Activated B cell treated with CpG ODN at 0.5 μM for 24 hours (primary cell): ENCODE measurements around the gene DGKI. TPM values are rescaled to one million over a fixed set of nuclear protein-coding genes. Genes with fewer than 3 reads are reported as not detected.

Experiments used
- ATAC-seq: fragments of 200-7000 bp; cut with Tn5 transposase; one replicate; pipeline ENCODE4 v1.10.0; 2021; ENCODE audit warnings: low read depth, mild to moderate bottlenecking, moderate library complexity
- CTCF ChIA-PET: fragments of 350-600 bp; sonication (Branson Sonifier 250); formaldehyde crosslinking; loops from one replicate; lab custom pipeline; 2021; ENCODE audit warnings: antibody characterized with exemption; lab: Charles Lee
- POLR2A ChIA-PET: fragments of 350-600 bp; sonication (Branson Sonifier 250); formaldehyde crosslinking; loops from one replicate; lab custom pipeline; 2021; ENCODE audit warnings: antibody characterized with exemption; lab: Charles Lee
- DNase-seq: peaks from one replicate; pipeline ENCODE4 v3.0.0; 2022
- H3K27ac Mint-ChIP-seq: one replicate; pipeline ENCODE4 v1.8.0; 2020; ENCODE audit warnings: mixed read lengths
- H3K27me3 Mint-ChIP-seq: one replicate; pipeline ENCODE4 v1.8.0; 2021; ENCODE audit warnings: mixed read lengths
- H3K36me3 Mint-ChIP-seq: one replicate; pipeline ENCODE4 v1.8.0; 2021; ENCODE audit warnings: low read depth, mixed read lengths
- H3K4me1 Mint-ChIP-seq: one replicate; pipeline ENCODE4 v1.8.0; 2021; ENCODE audit warnings: mixed read lengths
- H3K4me3 Mint-ChIP-seq: one replicate; pipeline ENCODE4 v1.8.0; 2020; ENCODE audit warnings: mild to moderate bottlenecking, mixed read lengths
- H3K9me3 Mint-ChIP-seq: one replicate; pipeline ENCODE4 v1.8.0; 2020; ENCODE audit warnings: mixed read lengths
- intact Hi-C: fragments of 100-400 bp; cut with micrococcal nuclease; formaldehyde crosslinking; loops from one replicate; pipeline ENCODE4 v1.15.1; 2024
- total RNA-seq: library from RNA; stranded (reverse); gene quantifications from 2 replicates; pipeline ENCODE4 v1.2.3, GENCODE V29; 2022
- TF ChIP-seq, protein P1 (sequence below): fragments of 200-600 bp; IDR thresholded peaks from one replicate; pipeline ENCODE4 v1.8.0; 2022; ENCODE audit warnings: antibody characterized with exemption, mild to moderate bottlenecking

DGKI gene
- not detected in 2 replicates for total RNA-seq

DNA sequence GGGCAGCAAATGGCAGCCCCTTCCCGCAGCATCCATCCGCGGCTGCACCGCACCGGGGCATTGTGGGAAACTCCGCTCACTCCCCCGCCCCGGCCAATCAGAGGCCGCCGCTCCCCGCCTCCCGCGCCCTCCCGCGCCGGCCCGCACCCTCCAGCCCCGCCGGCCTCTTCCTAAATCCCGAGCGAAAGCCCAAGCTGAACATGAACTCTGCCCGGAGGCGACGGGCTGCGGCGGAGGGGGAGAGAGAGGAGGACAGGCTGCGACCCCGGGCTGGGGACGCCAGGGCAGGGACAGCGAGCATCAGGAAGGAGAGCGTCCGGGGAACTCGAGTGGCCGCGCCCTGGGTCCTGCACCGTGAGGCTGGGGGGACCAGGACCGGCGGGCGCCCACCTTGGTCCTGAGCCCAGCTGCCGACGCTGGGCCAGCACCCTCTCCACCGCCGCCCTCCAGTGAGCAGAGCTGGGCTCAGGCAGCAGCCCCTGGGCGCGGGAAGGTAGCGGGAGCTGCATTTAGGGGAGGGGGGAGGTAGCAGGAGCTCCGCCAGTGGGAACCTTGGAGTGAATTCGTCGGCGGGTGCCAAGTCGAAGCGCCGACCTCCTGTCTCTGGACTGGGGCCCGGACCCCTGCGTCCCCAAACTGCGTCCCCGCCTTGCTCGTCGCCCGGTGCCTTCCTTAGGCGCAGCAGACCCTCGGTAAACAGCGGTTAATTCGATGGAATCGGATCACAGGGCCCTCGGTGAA lies at the start of gene DGKI:
Gene DGKI, minus strand, starts transcription at position 148 of the 741 bp plus-strand sequence.
- peak within 1 kb of the TSS; percentile 40 for H3K4me3 Mint-ChIP-seq
- POLR2A ChIA-PET = no interaction called here
- no peak for ATAC-seq
- peaks cover 3% of the 10 kb centered on the region for H3K4me1 Mint-ChIP-seq
- H3K36me3 Mint-ChIP-seq = no peaks in the 10 kb centered on the region
- TF ChIP-seq, protein P1, sequence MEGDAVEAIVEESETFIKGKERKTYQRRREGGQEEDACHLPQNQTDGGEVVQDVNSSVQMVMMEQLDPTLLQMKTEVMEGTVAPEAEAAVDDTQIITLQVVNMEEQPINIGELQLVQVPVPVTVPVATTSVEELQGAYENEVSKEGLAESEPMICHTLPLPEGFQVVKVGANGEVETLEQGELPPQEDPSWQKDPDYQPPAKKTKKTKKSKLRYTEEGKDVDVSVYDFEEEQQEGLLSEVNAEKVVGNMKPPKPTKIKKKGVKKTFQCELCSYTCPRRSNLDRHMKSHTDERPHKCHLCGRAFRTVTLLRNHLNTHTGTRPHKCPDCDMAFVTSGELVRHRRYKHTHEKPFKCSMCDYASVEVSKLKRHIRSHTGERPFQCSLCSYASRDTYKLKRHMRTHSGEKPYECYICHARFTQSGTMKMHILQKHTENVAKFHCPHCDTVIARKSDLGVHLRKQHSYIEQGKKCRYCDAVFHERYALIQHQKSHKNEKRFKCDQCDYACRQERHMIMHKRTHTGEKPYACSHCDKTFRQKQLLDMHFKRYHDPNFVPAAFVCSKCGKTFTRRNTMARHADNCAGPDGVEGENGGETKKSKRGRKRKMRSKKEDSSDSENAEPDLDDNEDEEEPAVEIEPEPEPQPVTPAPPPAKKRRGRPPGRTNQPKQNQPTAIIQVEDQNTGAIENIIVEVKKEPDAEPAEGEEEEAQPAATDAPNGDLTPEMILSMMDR = no peak
- CTCF ChIA-PET = no interaction called here
- H3K27ac Mint-ChIP-seq = no peak within 1 kb of the TSS
- H3K27me3 Mint-ChIP-seq = peaks cover 53% of the 10 kb centered on the region
- DNase-seq = no peak
- intact Hi-C loops = no loop called here
- H3K9me3 Mint-ChIP-seq = no peaks in the 10 kb centered on the region

DNA sequence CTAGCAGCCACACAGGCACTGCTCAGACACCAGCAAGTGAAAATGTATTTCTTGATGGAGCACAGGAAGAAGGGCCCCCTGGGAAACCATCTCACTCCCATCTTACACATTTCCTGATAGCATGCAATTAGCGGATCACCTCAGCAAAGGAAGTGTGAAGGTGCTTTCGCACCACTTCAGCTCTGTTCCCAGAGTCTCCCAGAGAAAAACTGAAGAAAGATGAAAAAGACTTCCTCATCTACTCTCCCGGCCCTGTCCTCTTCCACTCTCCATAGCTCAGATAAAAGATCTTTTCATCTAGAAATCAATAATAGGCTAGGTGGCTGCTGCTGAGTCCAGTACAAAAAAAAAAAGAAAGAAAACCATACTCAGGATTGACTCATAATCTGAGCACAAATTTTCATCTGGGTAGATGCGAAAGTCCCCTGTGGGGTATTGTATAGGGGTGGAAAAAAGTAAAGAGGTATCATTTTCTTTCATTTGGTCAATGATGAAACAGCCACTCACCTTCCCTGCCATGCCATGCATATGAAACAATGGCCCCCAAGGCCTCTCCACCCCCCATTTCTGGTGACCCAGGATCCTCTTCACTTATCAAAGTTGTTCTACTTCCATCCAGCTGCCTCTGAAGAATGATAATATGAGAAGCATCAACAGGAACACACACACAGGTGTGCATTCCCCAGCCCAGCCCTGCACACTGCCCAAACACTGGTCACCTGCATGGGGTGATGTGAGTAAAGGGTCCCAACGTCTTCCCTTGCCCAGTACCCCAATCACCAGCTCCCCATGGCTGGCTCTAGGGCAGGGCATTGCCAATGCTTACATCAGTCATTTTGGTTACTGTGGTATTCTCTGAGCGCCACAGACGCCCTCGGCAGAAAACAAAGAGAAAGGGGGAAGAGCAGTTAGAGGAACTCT lies 48.8 kb upstream of the DGKI start:
- Mint-ChIP-seq H3K4me1 (peaks cover 19% of the 10 kb centered on the region), H3K27ac (no peak overlapping the region), H3K4me3 (no peak overlapping the region), H3K36me3 (peaks cover 45% of the 10 kb centered on the region), H3K27me3 (no peaks in the 10 kb centered on the region), H3K9me3 (no peaks in the 10 kb centered on the region)
- TF ChIP-seq, protein P1 = no peak
- no peak for DNase-seq
- ATAC-seq = no peak
- CTCF ChIA-PET = interaction anchor here (0.8 kb wide), 1 partner anchor 239 kb away, joined by 3 read pairs; no protein-coding TSS in a partner anchor
- intact Hi-C loops = loop anchor here (5.0 kb wide), 1 partner anchor 1488 kb away; no protein-coding TSS in a partner anchor
- POLR2A ChIA-PET = no interaction called here

DNA sequence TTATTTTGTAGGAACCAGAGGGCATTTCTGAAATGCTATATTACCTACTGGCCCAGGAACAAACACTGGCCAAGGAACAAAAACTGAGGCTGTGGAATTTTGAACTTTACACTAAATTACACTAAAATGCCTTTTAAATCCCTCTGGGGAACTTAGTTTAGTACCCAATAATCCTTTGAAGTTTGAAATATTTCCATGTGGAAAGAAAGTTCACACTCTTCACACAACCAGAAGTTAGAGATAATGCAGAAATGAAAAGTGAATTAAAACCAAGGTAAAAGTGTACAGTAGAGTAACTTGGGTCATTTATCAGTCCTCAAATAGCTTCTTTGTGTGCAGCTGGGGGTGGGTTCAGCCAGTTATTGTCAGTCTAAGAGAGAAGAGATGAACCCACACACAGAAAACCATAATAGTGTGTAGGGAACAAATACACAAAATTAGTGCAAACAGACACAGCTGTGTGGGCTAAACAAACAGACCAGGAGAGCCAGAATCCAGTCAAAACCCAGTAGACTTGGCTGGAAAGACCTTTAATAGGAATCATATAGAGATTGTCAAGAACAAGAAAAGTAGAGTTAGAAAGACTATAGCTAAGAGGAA lies 46.5 kb upstream of the DGKI start:
- TF ChIP-seq, protein P1 = no peak
- peaks cover 46% of the 10 kb centered on the region for H3K36me3 Mint-ChIP-seq
- no peak overlapping the region for H3K27ac Mint-ChIP-seq
- intact Hi-C loops = no loop called here
- H3K9me3 Mint-ChIP-seq = no peaks in the 10 kb centered on the region
- H3K4me3 Mint-ChIP-seq = no peak overlapping the region
- peaks cover 6% of the 10 kb centered on the region for H3K4me1 Mint-ChIP-seq
- ATAC-seq (no peak), DNase-seq (no peak)
- CTCF ChIA-PET = interaction anchor here (1.9 kb wide), 1 partner anchor 237 kb away, joined by 4 read pairs; no protein-coding TSS in a partner anchor
- no peaks in the 10 kb centered on the region for H3K27me3 Mint-ChIP-seq
- POLR2A ChIA-PET = no interaction called here

DNA sequence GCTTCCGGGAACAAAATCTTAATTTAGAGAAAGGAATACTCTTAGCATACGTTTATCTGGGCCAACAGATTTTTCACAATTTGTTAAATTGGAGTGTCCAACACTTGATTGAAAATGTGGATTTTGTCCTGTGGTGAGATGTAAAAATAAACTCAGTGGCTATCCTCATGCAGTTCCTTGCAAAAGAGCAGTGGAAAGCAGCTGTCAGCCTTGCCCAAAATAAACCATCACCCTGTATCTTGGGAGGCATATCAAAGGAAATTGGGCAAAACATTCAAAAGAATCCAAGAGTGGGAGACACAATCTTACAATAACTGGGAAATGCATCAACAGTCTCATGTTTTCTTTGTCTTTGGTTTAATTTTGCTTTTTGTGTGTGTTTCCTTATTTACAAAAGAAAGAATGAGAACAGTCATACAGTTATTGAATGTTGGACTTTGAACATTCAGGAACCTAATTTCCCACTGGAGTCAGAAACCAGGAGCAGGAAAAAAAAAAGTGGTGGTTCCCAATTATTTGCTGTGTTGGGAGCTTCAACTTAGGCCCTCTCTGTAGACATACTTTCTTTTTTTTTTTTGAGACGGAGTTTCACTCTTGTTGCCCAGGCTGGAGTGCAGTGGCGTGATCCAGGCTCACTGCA lies 44.4 kb upstream of the DGKI start:
- no peak for DNase-seq
- Mint-ChIP-seq H3K4me3 (no peak overlapping the region), H3K4me1 (no peaks in the 10 kb centered on the region), H3K27ac (no peak overlapping the region), H3K27me3 (no peaks in the 10 kb centered on the region), H3K36me3 (peaks cover 44% of the 10 kb centered on the region), H3K9me3 (no peaks in the 10 kb centered on the region)
- no peak for ATAC-seq
- CTCF ChIA-PET = interaction anchor here (1.1 kb wide), 1 partner anchor 111 kb away, joined by 3 read pairs; no protein-coding TSS in a partner anchor
- TF ChIP-seq, protein P1 = no peak
- intact Hi-C loops = no loop called here
- POLR2A ChIA-PET = no interaction called here
